Mononuclear cell (primary cell): ENCODE measurements around the gene BLOC1S1. TPM values are rescaled to one million over a fixed set of nuclear protein-coding genes. Genes with fewer than 3 reads are reported as not detected.
A peak's percentile ranks its signal among the peaks of the same experiment; 100 is the strongest.

Experiments used
- H3K27me3 ChIP-seq: 2 replicates; pipeline ENCODE4 v1.6.0; 2011; ENCODE audit warnings: low read length, control low read depth; ENCODE audit not compliant: insufficient read depth
- H3K4me1 ChIP-seq: 2 replicates; pipeline ENCODE4 v1.5.1; 2011; ENCODE audit warnings: mild to moderate bottlenecking, low read length, control low read depth; ENCODE audit not compliant: insufficient read depth
- H3K4me3 ChIP-seq: 2 replicates; pipeline ENCODE4 v1.5.1; 2011; ENCODE audit warnings: mild to moderate bottlenecking, low read length, moderate library complexity
- H3K9me3 ChIP-seq: 2 replicates; pipeline ENCODE4 v1.5.1; 2011; ENCODE audit warnings: low read depth, mild to moderate bottlenecking, control low read depth, low read length
- total RNA-seq: library from RNA; depleted of rRNA; stranded (reverse); fragments of >200 nt; gene quantifications from one replicate; pipeline ENCODE4 v1.2.3, GENCODE V29; 2012

The BLOC1S1 gene
- total RNA-seq, result 61.8 TPM

DNA sequence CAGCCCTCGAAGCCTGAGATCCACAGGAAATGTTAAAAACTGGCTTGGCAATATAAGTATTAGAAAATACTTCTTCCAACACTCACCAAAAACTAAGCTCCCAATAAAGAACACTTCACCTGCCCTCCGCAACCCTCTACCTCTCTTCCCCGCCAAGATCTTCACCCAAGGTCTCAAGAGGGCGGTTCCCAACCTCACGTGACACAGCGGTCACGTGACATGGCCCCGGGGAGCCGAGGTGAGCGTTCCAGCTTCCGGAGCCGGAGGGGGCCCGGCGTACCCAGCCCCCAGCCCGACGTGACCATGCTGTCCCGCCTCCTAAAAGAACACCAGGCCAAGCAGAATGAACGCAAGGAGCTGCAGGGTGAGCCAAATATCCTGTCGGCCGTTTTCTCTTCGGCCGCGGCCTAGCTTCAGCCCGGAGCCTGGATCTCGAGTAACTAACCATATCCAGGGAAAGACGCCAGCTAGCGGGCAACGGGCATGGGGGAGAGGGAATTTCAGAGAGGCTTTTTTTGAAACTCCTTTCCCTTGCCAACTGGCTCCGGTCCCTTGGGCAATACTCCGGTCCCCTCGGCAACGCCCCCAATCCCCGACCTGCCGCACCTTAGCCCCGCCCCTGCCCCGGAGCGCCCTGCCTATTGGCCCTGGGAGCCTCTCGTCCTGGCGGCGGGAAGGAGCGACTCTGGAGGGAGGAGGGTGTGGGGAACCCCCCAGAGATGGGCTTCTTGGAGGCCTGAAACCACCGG is at the start of gene BLOC1S1:
Gene BLOC1S1 (plus strand): TSS at position 214 of the 749 bp plus-strand sequence. CDS start 6 bp downstream, at position 220.
- Histone ChIP-seq H3K27me3 (no peaks in the 10 kb centered on the region), H3K4me3 (peak within 1 kb of the TSS; percentile 95), H3K9me3 (no peaks in the 10 kb centered on the region), H3K4me1 (peaks cover 46% of the 10 kb centered on the region)

DNA sequence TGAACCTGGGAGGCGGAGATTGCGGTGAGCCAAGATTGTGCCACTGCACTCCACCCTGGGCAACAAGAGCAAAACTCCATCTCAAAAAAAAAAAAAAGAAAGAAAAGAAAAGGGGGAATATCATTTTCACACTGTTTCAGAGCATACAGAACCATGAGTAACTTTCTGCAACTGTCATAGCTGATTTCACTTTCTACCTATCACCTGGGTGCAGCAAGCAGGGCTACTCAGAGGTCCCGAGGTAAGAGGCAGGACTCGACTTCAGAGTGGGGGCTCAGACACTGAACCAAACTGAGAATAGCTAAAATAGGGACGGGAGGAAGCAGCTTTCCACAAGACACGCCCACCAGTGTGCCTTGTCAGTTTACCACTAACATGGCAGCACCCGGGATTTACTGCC is 49.3 kb upstream of the BLOC1S1 start:
- peaks cover 10% of the 10 kb centered on the region for H3K4me1 ChIP-seq
- H3K27me3 ChIP-seq, result no peaks in the 10 kb centered on the region
- H3K4me3 ChIP-seq, result no peak overlapping the region
- H3K9me3 ChIP-seq, result no peaks in the 10 kb centered on the region

DNA sequence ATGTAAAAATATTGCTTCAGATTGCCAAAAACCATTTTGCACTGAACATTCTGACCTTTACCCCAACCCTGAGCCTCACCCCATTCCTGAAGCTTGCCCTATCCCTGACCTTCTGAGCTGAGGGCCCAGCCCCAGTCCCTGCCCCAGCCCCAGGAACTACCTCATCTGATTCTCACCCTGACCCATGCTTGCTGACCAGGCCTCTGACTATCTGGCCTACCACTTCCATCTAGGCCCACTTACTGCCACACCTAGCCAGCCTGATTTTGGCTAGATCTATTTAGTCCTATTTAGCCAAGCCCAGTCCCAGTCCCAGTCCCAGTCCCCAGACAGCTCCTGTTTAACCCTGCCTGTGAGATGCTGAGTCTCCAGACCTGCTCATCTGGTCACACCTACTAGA is 45.6 kb upstream of the BLOC1S1 start:
- H3K27me3 ChIP-seq, result no peaks in the 10 kb centered on the region
- no peak overlapping the region for H3K4me3 ChIP-seq
- H3K4me1 ChIP-seq, result peaks cover 41% of the 10 kb centered on the region
- H3K9me3 ChIP-seq, result no peaks in the 10 kb centered on the region

DNA sequence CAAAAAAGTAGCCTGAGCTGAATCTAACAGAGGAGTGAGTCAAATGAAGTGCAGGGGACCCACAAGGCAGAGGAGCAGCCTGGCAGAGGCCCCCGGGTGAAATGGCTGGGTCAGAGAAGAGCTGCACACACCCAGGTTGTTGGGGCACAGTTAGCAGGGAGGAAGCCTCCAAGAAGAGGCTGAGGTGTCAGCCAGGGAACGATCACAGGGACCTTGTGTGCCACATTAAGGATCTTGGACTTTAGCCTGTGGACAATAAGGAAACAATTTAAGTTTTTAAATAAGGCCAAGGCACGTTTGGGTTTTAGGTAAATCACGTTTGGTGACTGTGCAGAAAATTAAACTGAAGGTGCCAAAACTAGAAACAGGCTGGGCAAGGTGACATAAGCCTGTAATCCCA is 44.1 kb upstream of the BLOC1S1 start:
- Histone ChIP-seq H3K9me3 (no peaks in the 10 kb centered on the region), H3K4me3 (no peak overlapping the region)

DNA sequence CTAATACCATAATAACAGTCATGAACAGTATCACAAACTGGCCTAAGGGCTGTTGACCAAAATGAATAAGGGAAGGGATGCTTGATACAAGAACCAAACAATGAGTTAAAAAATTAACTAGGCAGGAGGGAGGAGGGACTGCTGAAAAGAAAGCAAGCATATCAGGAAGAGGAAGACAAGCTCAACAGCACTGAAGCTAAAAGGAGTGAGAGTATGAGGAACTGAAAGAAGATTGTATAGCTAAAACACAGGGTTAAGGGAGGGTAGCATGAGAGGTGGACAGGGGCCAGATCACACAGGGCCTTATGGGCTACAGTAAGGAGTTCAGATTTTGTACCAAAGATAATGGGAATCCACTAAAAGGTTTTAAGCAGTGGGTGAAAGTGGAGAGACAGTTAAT is 42.2 kb upstream of the BLOC1S1 start:
- H3K9me3 ChIP-seq, result no peaks in the 10 kb centered on the region
- H3K27me3 ChIP-seq, result no peaks in the 10 kb centered on the region
- H3K4me1 ChIP-seq, result peaks cover 53% of the 10 kb centered on the region
- no peak overlapping the region for H3K4me3 ChIP-seq

More for the DNA sequence above, 44.1 kb upstream of the BLOC1S1 start:
- Histone ChIP-seq H3K27me3 (no peaks in the 10 kb centered on the region), H3K4me1 (peaks cover 49% of the 10 kb centered on the region)

DNA sequence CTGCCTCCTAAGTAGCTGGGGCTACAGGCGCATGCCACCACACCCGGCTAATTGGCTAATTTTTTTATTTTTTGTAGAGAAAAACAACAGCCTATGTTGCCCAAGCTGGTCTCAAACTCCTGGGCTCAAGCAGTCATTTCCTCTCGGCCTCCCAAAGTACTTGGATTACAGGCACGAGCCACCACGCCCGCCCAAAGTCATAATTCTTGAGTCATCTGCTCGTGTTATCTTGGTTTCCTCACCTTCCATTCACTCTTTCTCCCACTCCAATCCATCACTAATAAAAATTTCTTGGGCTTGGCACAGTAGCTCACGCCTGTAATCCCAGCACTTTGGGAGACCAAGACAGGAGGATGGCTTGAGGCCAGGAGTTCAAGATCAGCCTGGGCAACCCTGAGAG is 40.2 kb upstream of the BLOC1S1 start:
- no peaks in the 10 kb centered on the region for H3K27me3 ChIP-seq
- H3K4me3 ChIP-seq, result no peak overlapping the region
- H3K9me3 ChIP-seq, result no peaks in the 10 kb centered on the region
- H3K4me1 ChIP-seq, result peaks cover 50% of the 10 kb centered on the region

DNA sequence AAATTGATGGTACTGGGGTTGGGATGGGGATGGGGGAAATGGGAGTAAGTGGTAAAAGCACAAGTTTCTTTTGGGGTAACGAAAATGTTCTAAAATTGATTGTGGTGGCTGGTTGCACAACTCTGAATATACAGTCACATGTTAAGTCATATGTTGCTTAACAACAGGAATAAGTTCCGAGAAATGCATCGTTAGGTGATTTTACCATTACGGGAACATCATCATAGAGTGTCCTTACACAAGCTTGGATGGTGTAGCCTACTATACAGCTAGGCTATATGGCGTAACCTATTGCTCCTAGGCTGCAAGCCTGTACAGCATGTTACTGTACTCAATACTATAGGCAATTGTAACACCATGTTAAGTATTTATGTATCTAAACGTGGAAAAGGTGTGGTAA is 39.1 kb upstream of the BLOC1S1 start:
- no peaks in the 10 kb centered on the region for H3K27me3 ChIP-seq
- H3K4me3 ChIP-seq, result no peak overlapping the region
- H3K4me1 ChIP-seq, result peaks cover 61% of the 10 kb centered on the region
- H3K9me3 ChIP-seq, result no peaks in the 10 kb centered on the region

DNA sequence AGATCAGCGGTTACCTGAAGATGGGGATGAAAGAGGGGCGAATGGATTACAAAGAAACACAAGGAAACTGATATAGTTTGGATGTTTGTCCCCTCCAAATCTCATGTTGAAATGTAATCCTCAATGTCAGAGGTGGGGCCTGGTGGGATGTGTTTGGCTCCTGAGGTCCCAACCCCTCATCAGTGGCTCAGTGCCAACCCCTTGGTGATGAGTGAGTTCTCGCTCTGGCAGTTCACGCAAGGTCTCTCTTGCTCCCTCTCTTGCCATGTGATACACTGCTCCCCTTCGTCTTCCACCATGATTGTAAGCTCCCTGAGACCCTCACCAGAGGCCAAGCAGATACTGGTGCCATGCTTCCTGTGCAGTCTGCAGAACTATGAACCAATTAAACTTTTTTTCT is 36.2 kb upstream of the BLOC1S1 start:
- no peaks in the 10 kb centered on the region for H3K9me3 ChIP-seq
- H3K4me3 ChIP-seq, result no peak overlapping the region
- H3K4me1 ChIP-seq, result peaks cover 47% of the 10 kb centered on the region
- no peaks in the 10 kb centered on the region for H3K27me3 ChIP-seq

DNA sequence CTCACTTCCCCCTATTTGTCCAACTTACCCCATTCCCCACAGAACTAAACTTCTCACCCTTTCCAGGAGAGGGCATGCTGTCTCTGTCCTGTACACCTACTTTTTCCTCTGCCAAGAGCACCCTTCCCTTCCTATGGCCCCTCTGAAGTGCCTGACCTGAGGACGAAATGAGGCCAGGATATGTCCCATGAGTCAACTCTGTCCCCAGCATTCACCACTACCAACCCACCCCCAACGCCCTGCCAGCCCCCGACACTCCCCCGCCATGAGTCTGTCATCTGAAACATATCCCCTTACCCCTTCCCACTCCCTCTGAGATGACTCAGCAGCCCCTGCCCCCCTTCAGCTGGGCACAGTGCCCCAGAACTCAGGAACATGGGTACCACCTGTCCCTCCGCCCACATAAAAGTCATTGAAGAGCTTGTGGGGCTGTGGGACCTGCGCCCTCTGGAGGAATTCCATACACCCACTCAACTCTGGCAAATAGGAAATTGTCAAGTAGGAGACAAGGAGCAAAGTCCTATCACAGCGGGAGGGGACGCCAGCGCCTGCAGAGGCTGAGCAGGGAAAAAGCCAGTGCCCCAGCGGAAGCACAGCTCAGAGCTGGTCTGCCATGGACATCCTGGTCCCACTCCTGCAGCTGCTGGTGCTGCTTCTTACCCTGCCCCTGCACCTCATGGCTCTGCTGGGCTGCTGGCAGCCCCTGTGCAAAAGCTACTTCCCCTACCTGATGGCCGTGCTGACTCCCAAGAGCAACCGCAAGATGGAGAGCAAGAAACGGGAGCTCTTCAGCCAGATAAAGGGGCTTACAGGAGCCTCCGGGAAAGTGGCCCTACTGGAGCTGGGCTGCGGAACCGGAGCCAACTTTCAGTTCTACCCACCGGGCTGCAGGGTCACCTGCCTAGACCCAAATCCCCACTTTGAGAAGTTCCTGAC is 34.4 kb upstream of the BLOC1S1 start:
- Histone ChIP-seq H3K4me3 (peak overlapping the region; percentile 13), H3K4me1 (peaks cover 34% of the 10 kb centered on the region), H3K9me3 (no peaks in the 10 kb centered on the region), H3K27me3 (no peaks in the 10 kb centered on the region)

DNA sequence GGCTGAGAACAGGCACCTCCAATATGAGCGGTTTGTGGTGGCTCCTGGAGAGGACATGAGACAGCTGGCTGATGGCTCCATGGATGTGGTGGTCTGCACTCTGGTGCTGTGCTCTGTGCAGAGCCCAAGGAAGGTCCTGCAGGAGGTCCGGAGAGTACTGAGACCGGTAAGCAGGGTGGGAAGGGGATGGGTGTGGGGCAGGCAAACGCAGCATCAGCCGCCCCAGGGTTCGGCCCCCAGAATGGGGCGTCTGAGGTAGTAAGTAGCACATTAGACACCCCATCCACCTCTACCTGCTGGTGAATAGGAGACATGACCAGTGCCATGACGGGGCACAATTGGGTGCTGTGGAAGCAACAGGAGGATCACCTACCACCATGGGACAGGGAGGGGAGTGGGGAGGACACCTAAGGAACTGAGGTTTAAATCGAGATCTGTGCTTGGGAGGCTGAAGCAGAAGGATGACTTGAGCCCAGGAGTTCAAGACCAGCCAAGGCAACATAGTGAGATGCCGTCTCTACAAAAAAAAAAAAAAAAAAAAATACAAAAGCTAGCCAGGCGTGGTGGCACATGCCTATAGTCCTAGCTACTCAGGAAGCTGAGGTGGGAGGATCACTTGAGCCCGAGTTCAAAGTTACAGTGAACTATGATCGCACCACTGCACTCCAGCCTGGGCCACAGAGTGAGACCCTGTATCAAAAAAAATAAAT is 33.6 kb upstream of the BLOC1S1 start:
- no peak overlapping the region for H3K4me3 ChIP-seq
- H3K4me1 ChIP-seq, result peaks cover 29% of the 10 kb centered on the region
- no peaks in the 10 kb centered on the region for H3K27me3 ChIP-seq
- no peaks in the 10 kb centered on the region for H3K9me3 ChIP-seq

DNA sequence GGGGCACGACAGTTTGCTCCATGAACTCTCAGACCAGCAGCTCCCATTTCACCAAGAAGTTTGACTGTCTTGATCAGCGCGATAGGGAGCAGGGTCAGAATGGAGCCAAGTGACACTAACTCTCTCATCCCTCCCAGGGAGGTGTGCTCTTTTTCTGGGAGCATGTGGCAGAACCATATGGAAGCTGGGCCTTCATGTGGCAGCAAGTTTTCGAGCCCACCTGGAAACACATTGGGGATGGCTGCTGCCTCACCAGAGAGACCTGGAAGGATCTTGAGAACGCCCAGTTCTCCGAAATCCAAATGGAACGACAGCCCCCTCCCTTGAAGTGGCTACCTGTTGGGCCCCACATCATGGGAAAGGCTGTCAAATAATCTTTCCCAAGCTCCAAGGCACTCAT is 32.2 kb upstream of the BLOC1S1 start:
- Histone ChIP-seq H3K4me3 (no peak overlapping the region), H3K27me3 (no peaks in the 10 kb centered on the region), H3K4me1 (peaks cover 26% of the 10 kb centered on the region), H3K9me3 (no peaks in the 10 kb centered on the region)

DNA sequence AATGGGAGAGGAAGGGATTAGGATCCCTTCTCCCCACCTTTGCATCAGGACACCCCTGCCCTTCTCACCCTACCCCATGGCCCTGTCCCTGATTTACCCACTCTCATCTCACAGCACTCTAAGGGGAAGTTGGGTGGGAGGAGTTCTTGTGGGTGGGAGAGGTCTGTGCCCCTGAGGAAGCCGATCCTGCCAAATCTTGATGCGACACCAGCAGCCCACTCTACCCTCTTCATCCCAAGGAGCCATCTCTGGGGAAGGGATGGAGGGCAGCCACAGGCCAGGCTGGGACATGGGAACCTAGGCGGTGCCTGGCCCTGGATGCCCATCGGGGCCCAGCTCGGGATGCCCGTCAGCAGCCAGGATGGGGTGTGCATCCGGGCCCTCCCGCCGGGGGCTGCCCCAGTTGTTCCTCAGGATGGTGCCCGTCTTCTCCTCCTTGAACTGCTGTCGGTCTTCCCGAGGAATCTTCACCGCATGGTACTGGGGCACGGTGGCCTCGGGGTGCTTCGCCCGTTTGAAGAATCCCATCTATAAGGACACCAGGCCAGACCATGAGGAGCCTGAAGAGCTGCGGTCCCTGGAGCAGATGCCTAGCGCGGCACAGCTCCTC is 31.0 kb upstream of the BLOC1S1 start:
- no peak overlapping the region for H3K4me3 ChIP-seq
- H3K9me3 ChIP-seq, result no peaks in the 10 kb centered on the region
- H3K27me3 ChIP-seq, result no peaks in the 10 kb centered on the region
- H3K4me1 ChIP-seq, result peaks cover 26% of the 10 kb centered on the region

DNA sequence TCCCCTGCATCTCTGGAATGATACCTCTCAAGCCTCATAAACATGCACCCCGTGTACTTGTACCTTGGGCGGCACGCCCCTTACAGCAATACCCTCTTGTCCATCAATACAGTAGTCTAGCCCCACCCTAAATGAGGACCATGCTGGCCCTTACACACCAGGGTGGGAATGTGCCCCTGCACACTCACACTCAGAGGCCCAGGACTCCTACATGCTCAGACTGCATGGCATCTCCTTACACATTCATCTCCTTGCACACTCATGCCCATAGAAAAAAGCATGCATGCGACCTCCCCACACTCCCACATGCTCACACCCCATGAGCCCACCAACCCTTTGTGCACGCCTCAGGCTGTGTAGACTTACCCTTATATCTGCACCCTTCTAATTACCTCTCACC is 30.2 kb upstream of the BLOC1S1 start:
- Histone ChIP-seq H3K4me1 (peaks cover 24% of the 10 kb centered on the region), H3K9me3 (no peaks in the 10 kb centered on the region), H3K27me3 (no peaks in the 10 kb centered on the region), H3K4me3 (no peak overlapping the region)

DNA sequence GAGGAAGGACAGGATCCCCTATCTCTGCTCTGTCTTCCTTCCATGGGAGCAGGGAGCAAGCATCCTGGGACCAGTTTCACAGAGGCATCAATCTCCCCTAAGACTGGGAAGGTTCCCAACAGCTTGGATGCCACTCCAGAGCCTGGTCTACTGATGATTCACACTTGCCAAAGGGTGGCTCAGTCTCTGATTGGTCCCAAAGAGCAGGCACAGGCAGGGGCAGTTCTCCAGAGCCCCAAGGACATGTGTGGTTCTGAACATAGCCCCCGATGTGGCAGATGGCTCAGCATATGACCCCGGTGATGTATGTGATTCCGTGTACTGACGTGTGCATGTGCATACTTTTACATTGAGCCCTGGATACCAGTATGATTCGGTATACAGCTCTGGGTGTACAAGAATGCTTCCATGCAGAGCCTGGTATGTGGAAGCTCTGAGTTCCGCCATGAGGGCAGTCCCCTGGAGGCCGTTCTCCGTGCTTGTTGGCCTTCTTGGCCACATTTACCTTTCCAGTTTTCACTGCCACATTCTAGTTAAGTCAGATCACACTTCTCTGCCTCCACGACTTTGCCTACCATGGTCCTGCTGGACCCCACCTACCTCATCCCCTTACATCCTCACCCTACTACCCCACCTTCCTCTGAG is 29.4 kb upstream of the BLOC1S1 start:
- H3K27me3 ChIP-seq, result no peaks in the 10 kb centered on the region
- no peak overlapping the region for H3K4me3 ChIP-seq
- H3K9me3 ChIP-seq, result no peaks in the 10 kb centered on the region
- H3K4me1 ChIP-seq, result peaks cover 16% of the 10 kb centered on the region
